Measurements from ENCODE around the gene GLRA1. TPM values are rescaled to one million over a fixed set of nuclear protein-coding genes. Genes with fewer than 3 reads are reported as not detected.

Gene GLRA1
- total RNA-seq, result not detected in 2 replicates

DNA sequence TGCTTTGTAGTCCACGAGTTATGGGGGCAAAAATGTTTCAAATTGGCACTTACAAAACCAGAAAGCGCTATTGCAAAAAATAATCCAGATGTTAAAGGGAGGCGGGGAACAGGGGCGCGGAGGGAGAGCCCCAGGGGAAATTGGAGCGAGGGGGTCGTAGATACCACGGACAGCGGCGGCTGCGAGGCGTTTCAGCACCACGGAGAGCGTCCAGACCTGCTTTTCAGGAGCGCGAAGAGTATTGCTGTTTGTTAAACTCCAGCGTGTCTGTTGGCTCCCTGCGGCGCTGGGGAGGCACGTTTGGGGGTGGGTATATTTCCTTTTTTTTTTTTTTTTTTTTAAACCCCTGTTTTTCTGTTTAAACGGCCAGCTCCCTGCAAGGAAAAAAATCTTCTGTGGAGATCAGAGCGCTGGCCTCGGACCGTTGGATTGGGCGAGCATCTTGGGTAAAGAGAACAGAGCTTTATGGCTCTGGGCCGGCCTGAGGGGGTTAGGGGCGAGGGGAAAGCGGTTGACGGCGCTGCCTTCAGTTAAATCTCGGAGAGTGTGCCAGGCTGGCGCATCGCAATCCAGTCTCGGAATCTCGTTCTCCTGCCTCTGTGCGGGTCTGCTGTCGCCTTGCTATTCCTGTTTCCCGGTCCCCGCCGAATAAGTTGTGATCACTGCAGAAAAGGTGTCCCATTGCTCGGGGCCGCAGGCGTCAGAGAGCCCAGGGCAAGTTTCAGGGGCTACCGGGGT lies at the start of gene GLRA1:
Gene GLRA1 (minus strand): TSS at position 288 of the 738 bp plus-strand sequence. CDS start 302 bp downstream, outside the sequence.

Other genes with a start within 250 kb of the GLRA1 start
- gene SPARC, start 237.9 kb downstream of the GLRA1 start, total RNA-seq, result 330 and 676 TPM in 2 replicates
- 37.8 and 63.1 TPM in 2 replicates for gene ATOX1, start 166.2 kb downstream of the GLRA1 start, total RNA-seq
- 182 and 214 TPM in 2 replicates for gene G3BP1, start 152.9 kb downstream of the GLRA1 start, total RNA-seq